ENCODE data around the gene CCDC183.

DNA sequence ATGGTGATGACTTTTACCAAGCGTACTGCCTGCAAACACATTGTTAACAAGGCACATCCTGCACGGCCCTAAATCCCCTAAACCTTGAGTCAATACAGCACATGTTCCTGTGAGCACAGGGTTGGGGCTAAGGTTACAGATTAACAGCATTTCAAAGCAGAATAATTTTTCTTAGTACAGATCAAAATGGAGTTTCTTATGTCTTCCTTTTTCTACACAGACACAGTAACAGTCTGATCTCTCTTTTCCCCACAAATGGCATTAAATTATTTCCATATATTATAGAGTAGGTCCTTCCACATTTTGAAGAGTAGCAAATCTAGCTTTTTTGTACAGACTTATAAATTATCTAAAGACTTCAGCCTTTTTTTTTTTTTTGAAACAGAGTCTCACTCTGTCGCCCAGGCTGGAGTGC is 6.6 kb upstream of the CCDC183 start:
- TF ChIP-seq EZH2 (IDR thresholded peaks at IDR 0.05; ENCODE audit: borderline replicate concordance, low read length) (no peak), CTCF (conservative IDR thresholded peaks at IDR 0.05 in 1 of 2, IDR thresholded peaks at IDR 0.05 in 1 of 2; ENCODE audit: extremely low read depth in 1 of 2, insufficient read depth in 1 of 2, low read depth in 1 of 2, low read length in 2 of 2) (no peak)
